Fibroblast of skin of right quadriceps (primary cell): ENCODE measurements around the gene STAB1.
"Not testable (repeated sequence)": the region's sequence is repeated elsewhere in the genome, so short reads cannot be mapped to it uniquely, and the experiment has no call there.

ENCODE experiments used
- DNase-seq: peaks from one replicate; pipeline ENCODE4 v3.0.0-alpha.2; 2013

STAB1 gene

DNA sequence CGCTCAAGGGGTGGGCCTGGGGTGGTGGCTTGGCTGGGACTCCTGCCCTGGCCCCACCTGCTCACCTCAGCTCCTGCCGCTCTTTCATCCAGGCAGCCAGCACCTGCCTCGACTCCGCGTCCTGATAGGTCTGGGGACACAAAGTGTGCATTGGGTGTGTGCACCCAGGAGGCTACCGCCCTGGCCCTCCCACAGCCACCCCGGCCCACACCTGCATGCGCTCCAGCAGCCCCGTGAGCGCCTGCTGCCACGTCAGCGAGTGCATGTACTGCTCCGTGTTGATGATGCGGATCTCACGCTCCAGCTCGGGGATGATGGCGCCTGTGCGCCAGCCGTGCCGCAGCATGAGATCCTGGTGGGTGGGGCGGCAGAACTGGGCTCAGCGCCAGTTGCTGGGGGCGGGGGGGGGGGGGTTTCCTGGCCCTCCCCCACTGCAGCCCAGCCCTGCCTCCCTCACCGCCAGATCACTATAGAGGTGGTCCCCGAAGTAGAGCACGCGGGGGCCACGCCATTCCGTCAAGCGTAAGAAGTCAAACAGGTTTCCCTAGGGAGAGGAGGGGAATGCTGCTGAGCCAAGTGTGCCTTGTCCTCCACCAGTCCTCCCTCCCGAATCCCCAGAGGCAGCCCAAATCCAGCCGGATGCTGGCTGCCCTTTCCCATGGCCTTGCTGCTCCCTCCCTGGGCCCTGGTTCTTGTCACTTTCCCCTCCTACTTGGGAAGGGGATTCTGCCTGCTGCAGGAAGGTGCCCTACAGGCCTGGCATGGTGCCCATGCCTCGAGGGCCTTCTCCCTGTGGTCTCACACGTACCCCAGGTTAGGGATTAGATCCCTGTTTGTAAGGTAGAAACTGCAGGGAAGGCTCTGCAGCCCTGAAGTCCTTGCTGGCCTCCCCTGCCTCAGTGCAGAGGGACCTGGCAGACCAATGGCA is 29.9 kb downstream of the STAB1 start:
- DNase-seq: no peak

DNA sequence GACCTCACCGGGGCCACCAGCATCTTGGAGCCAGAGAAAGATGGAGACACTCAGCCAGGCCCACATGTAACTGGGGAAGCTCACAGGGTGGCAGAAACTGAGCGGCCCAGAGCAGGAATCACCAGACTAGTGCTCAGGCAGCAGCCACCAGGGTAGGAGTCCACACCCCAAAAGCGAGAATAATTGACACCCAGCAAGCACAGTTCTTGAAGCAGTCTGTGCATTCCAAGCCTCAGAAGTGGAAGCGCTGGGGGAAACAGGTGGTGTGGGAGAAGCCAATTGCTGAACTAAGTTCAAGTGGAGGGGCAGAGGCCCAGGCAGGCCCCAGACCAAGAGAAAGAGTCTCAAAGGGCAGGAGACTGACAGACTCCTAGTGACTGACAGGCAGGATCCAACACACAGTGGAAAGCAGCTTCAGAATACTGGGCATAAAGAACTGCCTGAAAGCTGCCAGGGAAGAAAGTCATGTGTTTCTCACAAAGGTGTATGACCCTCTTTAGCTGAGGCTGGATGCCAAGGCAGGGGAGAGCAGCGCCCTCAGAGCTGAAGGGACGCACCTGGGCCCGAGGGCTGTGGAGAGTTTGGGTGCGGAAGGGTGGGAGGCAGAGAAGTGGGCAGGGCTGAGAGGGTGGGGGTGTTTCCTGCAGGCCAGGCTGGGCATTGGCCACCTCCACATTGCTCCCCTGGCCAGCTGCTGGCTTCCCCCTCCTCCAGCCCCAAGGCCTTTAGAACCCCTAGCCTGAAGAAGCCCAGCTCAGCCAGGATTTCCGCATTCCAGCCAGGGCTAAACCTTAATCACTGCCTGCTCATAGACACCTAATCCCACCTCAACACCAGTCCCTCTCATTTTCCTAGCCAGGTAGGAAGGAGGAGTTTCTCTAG is 30.8 kb downstream of the STAB1 start:
- no peak for DNase-seq

DNA sequence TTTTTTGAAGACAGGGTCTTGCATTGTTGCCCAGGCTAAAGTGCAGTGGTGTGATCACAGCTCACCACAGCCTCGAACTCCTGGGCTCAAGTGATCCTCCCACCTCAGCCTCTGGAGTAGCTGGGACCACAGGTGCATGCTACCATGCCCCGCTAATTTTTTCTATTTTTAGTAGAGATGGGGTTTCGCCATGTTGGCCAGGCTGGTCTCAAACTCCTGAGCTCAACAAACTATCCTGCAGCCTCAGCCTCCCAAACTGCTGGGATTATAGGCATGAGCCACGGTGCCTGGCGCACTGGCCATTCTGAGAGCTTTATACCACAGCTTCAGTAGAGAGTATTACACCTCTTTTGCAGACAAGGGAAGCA is 31.5 kb downstream of the STAB1 start:
- not testable (repeated sequence) for DNase-seq

DNA sequence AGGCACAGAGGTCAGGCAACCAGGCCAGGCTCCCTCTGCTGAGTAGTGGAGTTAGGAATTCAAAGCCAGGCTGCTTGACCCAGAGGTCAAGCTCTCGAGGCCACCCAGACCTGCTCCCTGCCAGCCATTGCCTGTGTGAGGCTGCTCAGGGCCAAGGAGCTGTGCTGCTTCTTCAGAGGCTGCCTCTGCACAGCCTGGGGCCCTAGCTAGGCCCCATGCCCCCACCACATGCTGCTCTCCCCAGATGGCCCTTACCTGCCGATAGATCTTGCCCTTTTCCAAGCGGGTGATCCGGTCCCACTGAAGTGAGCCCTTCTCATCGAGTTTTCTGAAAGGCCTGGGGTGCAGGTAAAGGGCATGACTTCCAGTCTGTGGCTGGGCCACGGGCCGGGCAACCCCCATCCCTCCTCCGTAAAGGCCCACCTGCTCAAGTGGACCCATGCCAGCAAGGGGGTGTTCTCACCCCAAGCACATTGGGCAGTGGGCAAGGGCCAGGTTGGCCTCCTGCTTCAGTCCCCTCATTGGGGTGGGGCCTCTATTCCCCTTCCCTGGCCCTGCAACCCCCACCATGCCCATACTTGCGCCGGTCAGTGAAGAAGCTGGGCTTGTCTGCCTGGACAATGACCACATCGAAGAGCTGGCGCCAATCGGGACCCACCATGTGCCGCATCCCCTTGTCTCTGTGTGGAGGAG is 32.0 kb downstream of the STAB1 start:
- no peak for DNase-seq

DNA sequence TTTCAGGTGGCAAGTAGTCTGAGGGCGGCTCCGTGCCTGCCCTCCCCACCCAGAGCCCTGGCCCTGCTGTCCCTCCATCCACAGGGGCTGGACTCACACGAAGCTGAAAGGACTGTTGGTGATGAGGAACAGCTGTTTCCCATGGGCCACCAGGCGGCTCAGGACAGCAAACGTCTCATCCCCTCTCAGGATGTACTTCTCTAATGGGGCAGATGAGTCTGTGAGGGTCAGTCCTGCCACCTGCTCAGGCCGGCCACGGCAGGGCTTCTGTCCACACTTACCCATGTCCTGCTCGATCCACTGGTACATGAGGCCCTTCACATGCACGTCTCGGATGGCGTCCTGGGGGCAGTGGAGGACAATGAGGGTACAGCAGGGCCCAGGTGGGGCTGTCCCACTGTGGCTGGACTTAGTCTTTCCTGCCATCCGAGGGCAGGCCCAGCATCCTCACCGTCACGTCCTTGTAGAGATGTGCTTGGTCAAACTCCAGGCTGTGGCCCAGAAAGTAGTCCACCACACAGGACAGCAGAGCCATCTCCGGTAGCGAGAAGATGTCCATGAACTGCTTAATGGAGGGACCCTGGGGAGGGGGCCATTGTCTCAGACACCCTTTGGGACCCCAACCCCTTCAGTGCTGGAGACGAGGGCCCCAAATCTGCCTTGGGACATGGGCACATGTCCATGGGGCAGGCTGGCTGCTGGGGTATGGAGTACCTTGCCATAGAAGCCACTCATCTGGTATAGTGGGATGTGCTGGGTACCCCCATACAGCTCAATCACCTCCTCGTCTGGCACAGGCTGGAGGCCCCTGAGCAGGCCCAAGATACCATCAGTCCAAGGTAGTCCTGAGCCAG is 32.8 kb downstream of the STAB1 start:
- no peak for DNase-seq

DNA sequence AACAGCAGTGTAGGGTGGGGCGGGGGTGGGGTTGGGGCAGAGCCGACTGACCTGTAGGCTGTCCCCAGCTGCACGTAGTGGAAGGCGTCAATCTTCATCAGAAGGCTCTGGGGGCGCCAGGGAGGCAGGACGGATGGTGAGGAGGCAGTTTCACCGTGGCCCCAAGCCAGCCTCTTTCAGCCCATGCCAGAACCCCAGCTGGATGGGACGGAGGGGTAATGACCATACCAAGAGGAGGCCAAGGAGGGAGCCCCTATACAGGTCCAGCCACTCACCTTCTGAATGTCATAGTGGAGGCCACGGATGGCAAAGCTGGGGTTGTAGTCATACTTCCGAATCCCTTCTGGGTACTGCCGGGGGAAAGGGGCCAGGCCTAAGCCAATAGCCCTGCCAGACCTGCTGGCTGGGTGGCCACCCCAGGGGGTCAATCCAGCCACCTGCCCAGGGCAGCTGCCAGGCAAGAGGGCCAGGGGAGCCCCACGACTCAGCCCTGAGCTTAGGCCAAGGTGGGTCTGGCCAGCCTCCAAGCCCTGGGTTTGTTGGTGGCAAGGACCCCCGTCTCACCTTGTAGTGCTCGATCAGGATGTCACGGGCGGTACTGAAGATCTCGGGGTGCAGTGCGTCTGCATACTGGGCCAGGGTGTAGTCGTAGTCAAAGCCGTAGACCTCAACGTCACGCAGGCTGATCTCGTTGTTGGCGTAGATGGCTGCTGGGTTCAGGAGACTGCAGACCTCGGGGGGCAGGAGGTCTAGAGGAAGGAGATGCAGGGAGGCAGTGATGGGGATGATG is 33.6 kb downstream of the STAB1 start:
- DNase-seq: no peak

DNA sequence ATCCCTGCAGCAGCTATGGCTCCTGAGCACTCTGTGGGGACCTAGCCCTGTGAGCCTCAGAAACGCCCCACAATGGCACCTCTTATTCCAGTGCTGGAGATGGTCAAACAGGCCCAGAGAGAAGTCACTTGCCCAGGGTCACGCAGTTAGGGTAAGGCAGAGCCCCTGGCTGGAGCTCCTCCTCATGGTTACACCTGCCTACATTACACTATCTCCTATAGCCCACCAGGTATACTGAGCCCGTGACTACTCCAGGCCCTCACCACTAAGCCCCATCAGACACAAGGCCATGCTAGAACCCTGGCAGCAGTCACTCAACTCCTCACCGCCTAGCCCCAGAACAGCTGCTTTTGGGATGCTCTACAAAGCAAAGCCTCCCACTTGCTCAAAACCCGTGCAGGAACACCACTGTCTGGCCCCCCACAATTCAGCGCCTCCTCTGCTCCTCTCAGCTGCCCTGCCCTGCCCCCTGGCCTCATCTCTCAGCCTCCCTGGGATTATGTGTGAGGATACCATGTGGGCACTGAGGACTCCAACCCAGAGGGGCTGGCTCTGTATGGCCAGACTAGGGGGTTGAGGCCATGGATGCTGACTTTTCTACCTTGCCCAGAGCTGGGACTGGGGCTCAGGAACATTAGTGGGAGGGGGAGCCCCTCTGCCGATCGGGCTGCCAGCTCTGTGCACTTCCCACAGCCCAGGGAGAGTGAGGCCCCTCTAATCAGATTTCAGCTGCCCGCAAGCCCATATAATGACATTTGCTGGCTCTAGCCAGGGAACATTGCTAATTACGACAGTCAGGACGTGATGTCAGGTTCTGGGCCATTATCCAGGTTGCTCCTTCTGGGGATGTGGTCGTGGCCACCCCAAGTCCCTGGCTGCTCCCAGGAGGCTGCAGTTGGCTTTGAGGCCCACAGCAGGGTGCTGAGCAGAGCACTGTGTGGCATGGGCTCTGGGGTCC is 34.5 kb downstream of the STAB1 start:
- DNase-seq: no peak

DNA sequence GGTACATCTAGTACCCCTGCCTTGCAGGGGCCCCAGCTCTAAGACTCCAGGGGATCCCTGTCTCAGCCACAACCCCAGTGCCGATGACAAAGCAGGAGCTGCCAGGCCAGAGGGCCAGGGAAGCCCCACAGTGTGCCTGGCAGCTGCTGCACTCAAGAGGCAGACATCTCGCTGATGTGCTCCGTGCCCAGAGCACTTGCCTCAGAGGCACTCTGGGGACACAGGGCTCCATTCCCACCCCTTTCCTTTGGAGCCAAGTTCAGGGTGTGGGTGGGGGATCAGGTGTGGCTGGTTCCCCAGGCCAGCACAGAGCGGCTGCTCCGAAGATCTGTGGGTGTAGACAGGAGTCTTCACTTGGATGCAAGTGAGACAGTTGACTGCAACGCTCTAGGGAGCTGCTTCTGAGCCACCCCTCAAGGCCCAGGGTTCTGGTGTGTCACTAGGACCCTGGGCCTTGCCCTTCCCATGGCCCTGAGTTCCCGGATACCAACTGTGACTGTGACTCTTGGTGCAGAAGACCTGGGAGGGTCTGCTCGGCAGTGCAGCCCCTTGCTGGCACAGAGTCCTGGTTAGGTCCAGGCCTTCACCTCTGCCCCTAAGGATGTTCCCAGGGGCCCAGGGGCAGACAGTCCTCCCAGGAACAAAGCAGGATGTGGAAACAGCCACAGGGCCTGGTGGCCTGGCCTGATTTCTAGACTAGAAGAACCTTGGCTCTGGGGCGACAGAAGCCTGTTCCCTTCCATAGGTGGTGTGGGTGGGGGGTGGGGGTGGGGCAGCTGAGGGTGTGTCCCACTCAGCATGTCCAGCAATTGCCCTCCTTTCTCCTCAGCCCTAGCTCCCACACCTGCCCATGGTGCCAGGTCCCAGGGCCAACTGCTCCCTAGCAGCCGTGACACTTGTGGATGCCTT is 36.0 kb downstream of the STAB1 start:
- no peak for DNase-seq

DNA sequence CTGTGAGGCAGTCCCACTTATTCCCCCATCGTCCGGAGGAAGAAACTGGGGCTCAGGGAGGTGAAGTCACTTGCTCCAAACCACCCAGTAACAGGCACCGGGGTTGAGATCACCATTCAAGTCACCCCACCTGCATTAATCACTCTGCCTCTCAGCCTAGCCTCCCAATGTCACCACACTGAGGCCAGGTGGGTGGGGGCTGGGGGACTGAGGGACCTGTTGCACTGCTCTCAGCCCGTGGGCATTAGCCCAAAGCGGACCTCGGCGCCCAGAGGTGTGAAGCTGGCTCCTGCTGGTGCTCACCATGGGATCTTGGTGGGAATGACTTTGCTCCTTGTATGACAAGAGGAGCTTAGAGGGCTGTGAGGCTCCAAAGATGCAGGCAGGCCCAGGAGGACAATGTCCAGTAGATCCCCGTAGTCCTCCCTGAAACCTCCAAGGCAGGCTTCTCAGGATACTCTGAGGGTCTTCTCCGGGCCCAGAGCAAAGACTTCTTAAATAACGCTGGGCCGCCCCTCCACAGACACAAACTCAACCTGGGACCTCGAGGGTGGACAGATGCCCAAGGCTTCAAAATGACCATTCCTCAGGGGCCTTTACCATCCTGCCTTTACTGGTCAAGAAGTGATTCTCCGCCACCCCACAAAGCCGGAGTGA is 36.9 kb downstream of the STAB1 start:
- no peak for DNase-seq

DNA sequence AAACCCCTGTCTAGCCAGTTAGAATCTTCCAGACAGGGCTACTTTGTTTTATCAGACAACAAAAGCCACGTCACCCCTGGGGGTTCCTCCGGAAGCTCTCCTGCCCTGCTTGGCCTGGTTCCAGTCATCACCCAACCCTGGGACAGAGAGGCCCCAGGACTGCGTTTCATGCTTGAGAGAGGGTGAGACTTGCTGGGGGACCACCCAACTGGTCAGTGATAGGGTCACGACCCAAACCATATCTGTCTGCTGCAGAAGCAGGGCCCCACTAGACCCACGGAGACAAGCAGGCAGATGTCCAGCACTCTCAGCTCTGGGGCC is 37.3 kb downstream of the STAB1 start:
- peak; percentile 45 for DNase-seq

DNA sequence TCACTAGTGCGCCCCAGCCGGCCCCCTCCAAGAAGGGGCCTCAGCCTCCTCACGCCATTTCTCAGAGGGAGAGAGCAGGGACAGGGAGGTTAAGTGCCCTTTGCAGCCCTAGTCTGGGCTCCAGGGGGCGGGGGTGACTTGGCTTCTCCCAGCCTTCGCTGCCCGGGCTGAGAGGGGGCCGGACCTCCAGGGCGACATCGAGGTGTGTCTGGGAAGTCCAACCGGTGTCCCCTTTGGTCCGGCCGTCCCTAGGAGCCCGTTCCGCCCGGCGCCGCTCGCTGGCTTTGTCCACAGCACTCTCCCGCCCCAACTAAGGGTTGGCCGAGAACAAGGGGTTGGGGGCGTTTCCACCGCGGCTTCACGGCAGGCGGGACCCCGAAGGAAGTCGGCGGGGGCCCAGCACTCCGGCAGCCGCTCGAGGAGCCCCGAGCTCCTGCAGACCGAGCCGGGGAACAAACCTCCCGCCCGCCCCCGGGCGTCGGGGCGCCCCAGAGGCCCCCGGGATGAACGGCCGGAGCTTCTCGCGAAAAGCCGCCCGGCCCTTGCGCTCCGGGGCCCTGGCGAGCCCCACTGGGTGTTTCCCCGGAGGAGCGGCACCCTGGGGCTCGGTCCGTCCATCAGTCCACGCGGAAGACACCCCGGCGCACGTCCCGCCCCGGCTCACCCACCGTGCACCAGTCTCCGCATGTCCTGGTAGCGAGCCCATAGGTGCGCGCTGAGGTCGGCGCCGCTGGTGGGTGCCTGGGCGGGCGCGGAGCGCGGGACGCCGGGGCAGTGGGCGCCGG is 37.9 kb downstream of the STAB1 start:
- peak; percentile 14 for DNase-seq

DNA sequence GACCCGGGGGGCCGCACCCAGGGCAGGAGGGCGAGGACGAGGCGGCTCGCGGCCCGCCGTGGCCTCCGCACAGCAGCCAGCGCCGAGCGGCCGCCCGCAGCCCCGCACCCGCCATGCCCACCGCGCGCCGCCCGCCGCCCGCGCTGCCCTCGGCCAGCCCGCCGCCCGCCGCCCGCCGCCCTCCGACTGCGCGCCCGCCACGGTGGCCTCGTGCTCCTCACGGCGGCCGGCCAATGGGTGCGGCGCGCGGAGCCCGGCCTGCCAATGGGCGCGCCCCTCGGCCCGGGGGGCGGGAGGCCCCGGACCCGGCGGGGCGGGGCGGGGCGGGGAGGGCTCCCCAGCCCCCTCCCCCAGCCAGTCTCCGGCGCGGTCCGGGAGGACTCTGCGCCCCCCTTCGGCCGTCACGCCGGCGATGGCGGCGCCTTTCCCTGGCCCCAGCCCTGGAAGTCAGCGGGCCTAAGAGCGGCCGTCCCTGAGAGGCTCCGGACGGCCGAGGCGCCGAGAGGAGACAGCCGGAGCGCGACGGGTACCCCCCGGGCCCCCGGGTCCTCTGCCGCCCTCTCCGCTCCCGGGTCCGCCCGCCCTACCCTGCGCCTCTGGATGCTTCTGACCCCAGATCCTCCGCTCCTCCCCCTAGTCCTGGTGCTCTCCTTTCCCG is 38.6 kb downstream of the STAB1 start, which contains the start of gene NT5DC2:
Gene NT5DC2, minus strand, starts transcription at position 235 of the 658 bp plus-strand sequence. Its CDS starts 120 bp downstream, at position 115.
- DNase-seq: peak; percentile 84

DNA sequence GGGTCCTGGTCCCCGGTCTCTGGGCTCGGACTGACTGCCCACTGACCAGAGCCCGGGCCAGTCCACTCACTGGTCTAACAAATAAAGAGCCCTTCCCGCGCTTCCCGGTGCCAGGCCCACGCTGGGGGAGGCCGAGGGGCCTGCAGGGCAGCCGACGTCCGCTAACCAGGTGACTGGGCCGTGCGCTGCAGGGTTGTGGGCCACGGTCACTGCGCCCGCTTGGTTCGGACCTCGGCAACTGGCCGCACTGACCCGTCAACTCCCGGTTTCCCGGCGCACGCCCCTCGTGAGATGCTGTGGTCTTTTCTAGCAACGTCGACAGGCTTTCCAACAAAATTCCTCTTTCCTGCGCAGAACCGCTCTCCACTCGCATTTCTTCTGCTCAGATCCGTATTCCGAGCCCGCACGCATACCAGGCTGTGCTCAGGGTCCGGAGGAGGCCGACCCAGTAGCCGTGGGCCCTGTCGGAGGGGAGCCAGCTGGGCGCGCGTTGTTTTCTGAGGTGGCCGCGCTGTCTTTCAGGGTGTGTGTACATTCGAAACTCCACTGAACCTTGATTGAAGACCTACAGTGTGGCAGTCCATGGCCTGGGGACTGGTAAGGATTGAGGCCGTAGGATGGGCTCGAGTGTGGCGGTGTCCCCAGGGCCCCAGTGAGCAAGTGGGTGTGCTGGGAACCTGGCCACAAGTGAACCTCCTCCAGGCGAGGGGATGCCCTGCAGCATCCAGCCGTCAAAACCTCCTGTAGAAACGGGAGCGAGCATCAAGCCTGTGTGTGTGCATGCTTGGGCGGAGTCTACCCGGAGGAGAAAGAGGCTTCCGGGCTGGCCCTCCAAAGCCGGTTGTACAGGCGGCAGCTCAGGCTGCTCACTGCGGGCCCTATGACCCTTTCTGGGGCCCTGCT is 39.4 kb downstream of the STAB1 start:
- DNase-seq: peak; percentile 56

DNA sequence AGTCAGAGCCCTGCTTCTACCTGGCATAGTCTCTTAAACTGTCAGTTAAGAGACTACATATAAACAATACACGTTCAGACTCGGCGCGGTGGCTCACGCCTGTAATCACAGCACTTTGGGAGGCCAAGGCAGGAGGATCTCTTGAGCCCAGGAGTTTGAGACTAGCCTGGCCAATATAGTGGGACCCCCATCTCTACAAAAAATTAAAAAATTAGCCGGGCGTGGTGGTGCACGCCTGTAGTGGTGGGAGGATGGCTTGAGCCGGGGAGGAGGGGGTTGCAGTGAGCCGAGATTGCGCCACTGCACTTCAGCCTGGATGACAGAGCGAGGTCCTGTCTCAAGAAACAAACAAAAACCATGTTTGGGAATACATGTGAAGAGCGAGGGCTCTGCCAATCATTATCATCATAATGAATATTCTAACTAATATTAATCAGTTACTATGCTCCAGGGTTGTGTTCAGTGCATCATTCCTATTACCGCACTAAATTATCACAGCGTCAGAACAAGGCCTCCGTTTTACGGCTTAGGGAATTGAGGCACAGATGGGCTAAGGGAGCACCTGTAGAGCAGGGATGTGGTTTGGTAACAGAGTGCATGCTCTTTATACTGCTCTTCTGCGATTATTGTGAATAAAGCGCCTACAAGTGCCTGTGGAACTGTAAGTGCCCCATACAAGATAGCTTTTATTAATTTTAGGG is 40.4 kb downstream of the STAB1 start:
- no peak for DNase-seq

DNA sequence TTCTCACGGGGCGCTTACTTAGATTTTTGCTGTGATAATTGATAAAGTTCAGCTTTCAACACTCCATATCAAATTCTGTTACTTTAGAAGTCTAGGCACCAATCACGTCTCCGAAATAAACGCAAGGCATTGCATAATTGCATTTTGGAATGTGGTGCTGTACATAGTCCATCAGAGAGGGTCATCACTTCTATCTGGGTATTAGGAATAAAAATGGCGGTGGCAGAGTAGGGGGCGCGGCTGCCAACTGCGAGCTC is 40.9 kb downstream of the STAB1 start:
- no peak for DNase-seq
